Uterus (tissue), 2 donors: ENCODE measurements around the gene GALNT4.

Experiments used
- POLR2A ChIP-seq, 2 donors: fragments of 450-650 bp; IDR thresholded peaks; one replicate each; pipeline ENCODE4 v1.6.1; 2016; ENCODE audit warnings: antibody characterized with exemption in 2 of 2, mild to moderate bottlenecking in 1 of 2, moderate library complexity in 1 of 2
- TF ChIP-seq, protein P1 (sequence below), 4 experiments: fragments of 200-600 bp in 2 of 4; fragments of 450-650 bp in 2 of 4; sonication (generic) in 2 of 4; IDR thresholded peaks; one replicate each; pipeline ENCODE4 v1.5.1; 2016 to 2019; ENCODE audit warnings: antibody characterized with exemption in 4 of 4, mild to moderate bottlenecking in 2 of 4, moderate library complexity in 1 of 4

DNA sequence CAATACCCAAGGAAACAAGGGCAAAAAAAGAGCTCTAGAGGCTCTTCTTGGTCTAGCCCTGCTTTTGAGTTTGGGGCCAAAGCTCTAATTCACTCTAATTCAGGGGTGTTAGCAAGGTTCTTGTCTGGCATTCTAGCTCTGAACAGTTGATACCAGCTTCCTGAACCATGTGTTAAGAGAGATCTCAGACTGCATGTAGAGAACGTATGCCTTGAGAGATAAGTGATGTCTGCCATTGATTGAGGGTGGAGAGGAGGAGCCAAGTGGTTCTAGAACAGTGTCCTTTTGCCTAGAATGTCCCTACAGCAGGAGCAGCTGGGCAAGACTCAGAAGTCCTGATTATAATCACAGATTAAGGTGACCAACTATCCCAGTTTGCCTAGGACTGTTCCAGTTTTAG is 19.4 kb upstream of the GALNT4 start:
- TF ChIP-seq, protein P1, sequence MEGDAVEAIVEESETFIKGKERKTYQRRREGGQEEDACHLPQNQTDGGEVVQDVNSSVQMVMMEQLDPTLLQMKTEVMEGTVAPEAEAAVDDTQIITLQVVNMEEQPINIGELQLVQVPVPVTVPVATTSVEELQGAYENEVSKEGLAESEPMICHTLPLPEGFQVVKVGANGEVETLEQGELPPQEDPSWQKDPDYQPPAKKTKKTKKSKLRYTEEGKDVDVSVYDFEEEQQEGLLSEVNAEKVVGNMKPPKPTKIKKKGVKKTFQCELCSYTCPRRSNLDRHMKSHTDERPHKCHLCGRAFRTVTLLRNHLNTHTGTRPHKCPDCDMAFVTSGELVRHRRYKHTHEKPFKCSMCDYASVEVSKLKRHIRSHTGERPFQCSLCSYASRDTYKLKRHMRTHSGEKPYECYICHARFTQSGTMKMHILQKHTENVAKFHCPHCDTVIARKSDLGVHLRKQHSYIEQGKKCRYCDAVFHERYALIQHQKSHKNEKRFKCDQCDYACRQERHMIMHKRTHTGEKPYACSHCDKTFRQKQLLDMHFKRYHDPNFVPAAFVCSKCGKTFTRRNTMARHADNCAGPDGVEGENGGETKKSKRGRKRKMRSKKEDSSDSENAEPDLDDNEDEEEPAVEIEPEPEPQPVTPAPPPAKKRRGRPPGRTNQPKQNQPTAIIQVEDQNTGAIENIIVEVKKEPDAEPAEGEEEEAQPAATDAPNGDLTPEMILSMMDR (IDR thresholded peaks at IDR 0.05), result no peak
- no peak for TF ChIP-seq POLR2A (IDR thresholded peaks at IDR 0.05)
